ENCODE data around the gene CCDC120. TPM values are rescaled to one million over a fixed set of nuclear protein-coding genes. Genes with fewer than 3 reads are reported as not detected.
A peak's percentile ranks its signal among the peaks of the same experiment; 100 is the strongest.

The CCDC120 gene
- total RNA-seq, 1 donor from 2014 or later: 22.5 TPM

DNA sequence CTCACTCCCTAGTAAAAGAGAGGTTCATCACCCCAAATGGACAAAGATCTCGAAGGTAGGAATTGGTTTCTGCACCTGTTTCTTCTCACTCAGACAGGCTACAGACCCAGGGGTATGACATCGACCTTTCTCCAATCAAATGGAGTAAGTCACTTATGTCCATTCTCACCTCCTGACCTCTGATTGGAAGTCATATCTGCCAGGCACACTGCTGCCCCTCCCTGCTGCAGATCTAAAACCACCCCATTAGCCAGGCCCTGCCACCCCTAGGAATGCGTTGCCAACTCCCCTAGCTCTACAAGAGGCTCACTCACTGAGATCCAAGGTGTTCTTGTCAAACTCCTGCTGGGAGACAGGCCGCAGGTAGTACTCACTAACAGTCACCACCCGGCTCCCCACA is 57.9 kb downstream of the CCDC120 start:
- DNase-seq (ENCODE audit: low spot score): no peak
- H3K36me3 Mint-ChIP-seq (ENCODE audit: low read depth, unreplicated experiment): peaks cover 24% of the 10 kb centered on the region
- H3K27me3 Mint-ChIP-seq (ENCODE audit: unreplicated experiment): peaks cover 2% of the 10 kb centered on the region
- no peaks in the 10 kb centered on the region for H3K9me3 Mint-ChIP-seq (ENCODE audit: unreplicated experiment)
- peak overlapping the region; percentile 73 for H3K4me3 Mint-ChIP-seq (ENCODE audit: unreplicated experiment)
- H3K4me1 Mint-ChIP-seq (ENCODE audit: unreplicated experiment): no peaks in the 10 kb centered on the region
- no peak for TF ChIP-seq CTCF (IDR thresholded peaks at IDR 0.05; ENCODE audit: unreplicated experiment)
- peak overlapping the region; percentile 21 for H3K27ac Mint-ChIP-seq (ENCODE audit: unreplicated experiment)

DNA sequence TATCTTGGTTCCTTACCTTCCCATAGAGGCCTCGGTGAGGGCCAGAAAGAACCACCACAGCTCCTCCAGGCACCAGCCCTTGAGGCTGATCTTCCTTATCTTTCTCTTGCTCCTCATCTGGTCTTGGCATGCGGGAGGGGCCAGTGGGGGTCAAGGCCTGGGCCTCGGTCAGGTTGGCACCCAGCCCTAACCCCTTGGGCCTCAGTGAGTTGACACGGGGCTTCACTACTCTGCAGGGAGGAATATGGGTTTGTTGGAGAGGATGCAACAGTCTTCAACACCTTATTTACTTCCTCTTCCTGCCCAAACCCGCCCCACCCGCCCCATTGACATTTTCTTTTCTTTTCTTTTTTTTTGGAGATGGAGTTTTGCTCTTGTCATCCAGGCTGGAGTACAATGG is 58.8 kb downstream of the CCDC120 start:
- Mint-ChIP-seq H3K27me3 (ENCODE audit: unreplicated experiment) (peaks cover 3% of the 10 kb centered on the region), H3K27ac (ENCODE audit: unreplicated experiment) (no peak overlapping the region), H3K9me3 (ENCODE audit: unreplicated experiment) (no peaks in the 10 kb centered on the region), H3K36me3 (ENCODE audit: low read depth, unreplicated experiment) (peaks cover 24% of the 10 kb centered on the region), H3K4me3 (ENCODE audit: unreplicated experiment) (no peak overlapping the region), H3K4me1 (ENCODE audit: unreplicated experiment) (no peaks in the 10 kb centered on the region)
- TF ChIP-seq CTCF (IDR thresholded peaks at IDR 0.05; ENCODE audit: unreplicated experiment): no peak
- DNase-seq (ENCODE audit: low spot score): no peak

Other genes with a start within 250 kb of the CCDC120 start
- not detected for gene ERAS, start 232.5 kb upstream of the CCDC120 start, total RNA-seq (ENCODE audit: unreplicated experiment)
- 2.0 TPM for gene PCSK1N, start 223.4 kb upstream of the CCDC120 start, total RNA-seq (ENCODE audit: unreplicated experiment)
- gene TIMM17B, start 161.2 kb upstream of the CCDC120 start, total RNA-seq (ENCODE audit: unreplicated experiment): 70.6 TPM
- gene PQBP1, start 161.1 kb upstream of the CCDC120 start, total RNA-seq (ENCODE audit: unreplicated experiment): 80.1 TPM
- gene SLC35A2, start 147.4 kb upstream of the CCDC120 start, total RNA-seq (ENCODE audit: unreplicated experiment): 27.2 TPM
- gene PIM2, start 140.0 kb upstream of the CCDC120 start, total RNA-seq (ENCODE audit: unreplicated experiment): 7.0 TPM
- gene OTUD5, start 101.4 kb upstream of the CCDC120 start, total RNA-seq (ENCODE audit: unreplicated experiment): 48.8 TPM
- 6.0 TPM for gene KCND1, start 87.2 kb upstream of the CCDC120 start, total RNA-seq (ENCODE audit: unreplicated experiment)
- gene GRIPAP1, start 56.7 kb upstream of the CCDC120 start, total RNA-seq (ENCODE audit: unreplicated experiment): 63.6 TPM
- 31.0 TPM for gene TFE3, start 15.6 kb upstream of the CCDC120 start, total RNA-seq (ENCODE audit: unreplicated experiment)
- 22.3 TPM for gene PRAF2, start 15.0 kb downstream of the CCDC120 start, total RNA-seq (ENCODE audit: unreplicated experiment)
- gene WDR45, start 20.9 kb downstream of the CCDC120 start, total RNA-seq (ENCODE audit: unreplicated experiment): 46.4 TPM
- 28.8 TPM for gene GPKOW, start 64.7 kb downstream of the CCDC120 start, total RNA-seq (ENCODE audit: unreplicated experiment)
- gene MAGIX, start 103.8 kb downstream of the CCDC120 start, total RNA-seq (ENCODE audit: unreplicated experiment): 1.2 TPM
- 1.9 TPM for gene PLP2, start 112.9 kb downstream of the CCDC120 start, total RNA-seq (ENCODE audit: unreplicated experiment)
- 11.3 TPM for gene PRICKLE3, start 127.4 kb downstream of the CCDC120 start, total RNA-seq (ENCODE audit: unreplicated experiment)
- gene SYP, start 141.2 kb downstream of the CCDC120 start, total RNA-seq (ENCODE audit: unreplicated experiment): 1.8 TPM
- gene CACNA1F, start 174.3 kb downstream of the CCDC120 start, total RNA-seq (ENCODE audit: unreplicated experiment): 0.59 TPM
- gene CCDC22, start 176.5 kb downstream of the CCDC120 start, total RNA-seq (ENCODE audit: unreplicated experiment): 24.2 TPM
- 0.26 TPM for gene FOXP3, start 205.7 kb downstream of the CCDC120 start, total RNA-seq (ENCODE audit: unreplicated experiment)
- 6.0 TPM for gene PPP1R3F, start 210.8 kb downstream of the CCDC120 start, total RNA-seq (ENCODE audit: unreplicated experiment)
- not detected for gene GAGE10, start 244.6 kb downstream of the CCDC120 start, total RNA-seq (ENCODE audit: unreplicated experiment)

Measured in endothelial cell (in vitro differentiated cells).